HepG2 (cell line): ENCODE results near the gene TBC1D24. TPM values are rescaled to one million over a fixed set of nuclear protein-coding genes. Genes with fewer than 3 reads are reported as not detected.

Experiments used
- RFXAP ChIP-seq: sonication (generic); formaldehyde crosslinking; IDR thresholded peaks from 2 replicates; pipeline ENCODE4 v1.4.0; 2020; ENCODE audit warnings: missing genetic modification reagents, borderline replicate concordance
- SKI ChIP-seq: fragments of 450-650 bp; IDR thresholded peaks from one replicate; pipeline ENCODE4 v1.6.1; 2018; ENCODE audit warnings: mild to moderate bottlenecking; ENCODE audit not compliant: partially characterized antibody
- ZFX ChIP-seq: sonication (generic); formaldehyde crosslinking; IDR thresholded peaks from 2 replicates; pipeline ENCODE4 v1.4.0; 2020; ENCODE audit warnings: mild to moderate bottlenecking, low read depth, missing genetic modification reagents, moderate library complexity
- ZNF263 ChIP-seq: sonication (generic); formaldehyde crosslinking; IDR thresholded peaks from 2 replicates; pipeline ENCODE4 v1.4.0; 2020; ENCODE audit warnings: missing genetic modification reagents
- ZNF446 ChIP-seq: sonication (generic); formaldehyde crosslinking; IDR thresholded peaks from 2 replicates; pipeline ENCODE4 v1.5.0; 2020; ENCODE audit warnings: mild to moderate bottlenecking, missing genetic modification reagents
- ZNF609 ChIP-seq: sonication (generic); formaldehyde crosslinking; IDR thresholded peaks from 2 replicates; pipeline ENCODE4 v1.4.0; 2020; ENCODE audit warnings: mild to moderate bottlenecking, missing genetic modification reagents, borderline replicate concordance
- ZSCAN30 ChIP-seq: sonication (generic); formaldehyde crosslinking; IDR thresholded peaks from 2 replicates; pipeline ENCODE4 v1.5.0; 2020; ENCODE audit warnings: mild to moderate bottlenecking, missing genetic modification reagents
- polyA plus RNA-seq, 8 experiments: library from polyadenylated mRNA; depleted of rRNA in 3 of 8; stranded (reverse) in 7 of 8; unstranded in 1 of 8; fragments of >200 nt; fragmentation: Illumina TruSeq in 4 of 8; extraction: Trizol in 4 of 8; gene quantifications; 2 replicates each; pipeline versions ENCODE4 v1.2.1 to v1.2.3, GENCODE V29; 2011 to 2016; ENCODE audit warnings: low read depth in 4 of 8, missing spikeins in 1 of 8, mixed read lengths in 1 of 8; ENCODE audit not compliant: insufficient read depth in 1 of 8
- total RNA-seq, 5 experiments: library from RNA; depleted of rRNA; stranded (reverse); fragments of >200 nt; fragmentation: Illumina TruSeq; extraction: Trizol; gene quantifications; 2 replicates each; pipeline ENCODE4 v1.2.3, GENCODE V29; 2016; ENCODE audit warnings: low read depth in 1 of 5
- TF ChIP-seq, protein P1 (sequence below): sonication (generic); formaldehyde crosslinking; IDR thresholded peaks from 2 replicates; pipeline ENCODE4 v1.4.0; 2020; ENCODE audit warnings: missing genetic modification reagents
- TF ChIP-seq, protein P2 (sequence below), 2 experiments: sonication (generic) in 1 of 2; formaldehyde crosslinking in 1 of 2; IDR thresholded peaks; 2 replicates each; pipeline versions ENCODE4 v1.6.1 to v1.9.0; 2014 to 2022; ENCODE audit warnings: antibody characterized with exemption in 1 of 2, borderline replicate concordance in 1 of 2, inconsistent platforms in 1 of 2, low read depth in 1 of 2, missing genetic modification reagents in 1 of 2

The TBC1D24 gene
- total and polyA plus RNA-seq, 2 of the 13 experiments (the other 11 are each of a cell fraction or from before 2014, with no cell fraction given) = 7.7 to 13.7 TPM

- 0 out of 2 replicates have a peak, but pooled peaks have one; percentile 38 for TF ChIP-seq ZNF609 (CRISPR knock-in tag)
- no peak for TF ChIP-seq RFXAP (CRISPR knock-in tag)
- TF ChIP-seq ZSCAN30 (CRISPR knock-in tag) = no peak
- peak; percentile 44 for TF ChIP-seq ZFX (CRISPR knock-in tag)
- no peak for TF ChIP-seq ZNF446 (CRISPR knock-in tag)
- TF ChIP-seq, protein P1, sequence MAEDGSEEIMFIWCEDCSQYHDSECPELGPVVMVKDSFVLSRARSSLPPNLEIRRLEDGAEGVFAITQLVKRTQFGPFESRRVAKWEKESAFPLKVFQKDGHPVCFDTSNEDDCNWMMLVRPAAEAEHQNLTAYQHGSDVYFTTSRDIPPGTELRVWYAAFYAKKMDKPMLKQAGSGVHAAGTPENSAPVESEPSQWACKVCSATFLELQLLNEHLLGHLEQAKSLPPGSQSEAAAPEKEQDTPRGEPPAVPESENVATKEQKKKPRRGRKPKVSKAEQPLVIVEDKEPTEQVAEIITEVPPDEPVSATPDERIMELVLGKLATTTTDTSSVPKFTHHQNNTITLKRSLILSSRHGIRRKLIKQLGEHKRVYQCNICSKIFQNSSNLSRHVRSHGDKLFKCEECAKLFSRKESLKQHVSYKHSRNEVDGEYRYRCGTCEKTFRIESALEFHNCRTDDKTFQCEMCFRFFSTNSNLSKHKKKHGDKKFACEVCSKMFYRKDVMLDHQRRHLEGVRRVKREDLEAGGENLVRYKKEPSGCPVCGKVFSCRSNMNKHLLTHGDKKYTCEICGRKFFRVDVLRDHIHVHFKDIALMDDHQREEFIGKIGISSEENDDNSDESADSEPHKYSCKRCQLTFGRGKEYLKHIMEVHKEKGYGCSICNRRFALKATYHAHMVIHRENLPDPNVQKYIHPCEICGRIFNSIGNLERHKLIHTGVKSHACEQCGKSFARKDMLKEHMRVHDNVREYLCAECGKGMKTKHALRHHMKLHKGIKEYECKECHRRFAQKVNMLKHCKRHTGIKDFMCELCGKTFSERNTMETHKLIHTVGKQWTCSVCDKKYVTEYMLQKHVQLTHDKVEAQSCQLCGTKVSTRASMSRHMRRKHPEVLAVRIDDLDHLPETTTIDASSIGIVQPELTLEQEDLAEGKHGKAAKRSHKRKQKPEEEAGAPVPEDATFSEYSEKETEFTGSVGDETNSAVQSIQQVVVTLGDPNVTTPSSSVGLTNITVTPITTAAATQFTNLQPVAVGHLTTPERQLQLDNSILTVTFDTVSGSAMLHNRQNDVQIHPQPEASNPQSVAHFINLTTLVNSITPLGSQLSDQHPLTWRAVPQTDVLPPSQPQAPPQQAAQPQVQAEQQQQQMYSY = no peak
- TF ChIP-seq, protein P2, sequence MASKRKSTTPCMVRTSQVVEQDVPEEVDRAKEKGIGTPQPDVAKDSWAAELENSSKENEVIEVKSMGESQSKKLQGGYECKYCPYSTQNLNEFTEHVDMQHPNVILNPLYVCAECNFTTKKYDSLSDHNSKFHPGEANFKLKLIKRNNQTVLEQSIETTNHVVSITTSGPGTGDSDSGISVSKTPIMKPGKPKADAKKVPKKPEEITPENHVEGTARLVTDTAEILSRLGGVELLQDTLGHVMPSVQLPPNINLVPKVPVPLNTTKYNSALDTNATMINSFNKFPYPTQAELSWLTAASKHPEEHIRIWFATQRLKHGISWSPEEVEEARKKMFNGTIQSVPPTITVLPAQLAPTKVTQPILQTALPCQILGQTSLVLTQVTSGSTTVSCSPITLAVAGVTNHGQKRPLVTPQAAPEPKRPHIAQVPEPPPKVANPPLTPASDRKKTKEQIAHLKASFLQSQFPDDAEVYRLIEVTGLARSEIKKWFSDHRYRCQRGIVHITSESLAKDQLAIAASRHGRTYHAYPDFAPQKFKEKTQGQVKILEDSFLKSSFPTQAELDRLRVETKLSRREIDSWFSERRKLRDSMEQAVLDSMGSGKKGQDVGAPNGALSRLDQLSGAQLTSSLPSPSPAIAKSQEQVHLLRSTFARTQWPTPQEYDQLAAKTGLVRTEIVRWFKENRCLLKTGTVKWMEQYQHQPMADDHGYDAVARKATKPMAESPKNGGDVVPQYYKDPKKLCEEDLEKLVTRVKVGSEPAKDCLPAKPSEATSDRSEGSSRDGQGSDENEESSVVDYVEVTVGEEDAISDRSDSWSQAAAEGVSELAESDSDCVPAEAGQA (IDR thresholded peaks at IDR 0.05; ENCODE audit: low read depth) = no peak
- TF ChIP-seq, protein P2 (CRISPR knock-in tag; IDR thresholded peaks at IDR 0.05; ENCODE audit: borderline replicate concordance) = 0 out of 2 replicates have a peak, but pooled peaks have one; percentile 12
- 0 out of 2 replicates have a peak, but pooled peaks have one; percentile 10 for TF ChIP-seq ZNF263 (CRISPR knock-in tag)
- TF ChIP-seq SKI = no peak
Observed at GRCh38 chr16:2475413-2476344, 752 bp downstream of the TBC1D24 start (continued).
